Activated T-helper 1 cell treated with anti-CD3 and anti-CD28 coated beads, Interleukin-12 subunit alpha, Interleukin-12 subunit beta, Interleukin-2, Interleukin-4 antibody, amounts not matched to agents 30 ng/mL and 10 ng/mL and 1 ng/mL, durations not matched to agents 14 hours and 24 hours and 36 hours (primary cell): ENCODE data around the gene GOLGA8O. TPM values are rescaled to one million over a fixed set of nuclear protein-coding genes. Genes with fewer than 3 reads are reported as not detected.
"Not testable (repeated sequence)": the region's sequence is repeated elsewhere in the genome, so short reads cannot be mapped to it uniquely, and the experiment has no call there.

ENCODE experiments used
- DNase-seq: peaks from one replicate; pipeline ENCODE4 v3.0.0; 2021; ENCODE audit warnings: low spot score
- H3K27ac Mint-ChIP-seq: one replicate; pipeline ENCODE4 v1.8.0; 2021; ENCODE audit warnings: mild to moderate bottlenecking, mixed read lengths
- H3K27me3 Mint-ChIP-seq: one replicate; pipeline ENCODE4 v1.8.0; 2022; ENCODE audit warnings: mild to moderate bottlenecking, moderate library complexity, mixed read lengths; ENCODE audit not compliant: insufficient read depth
- H3K36me3 Mint-ChIP-seq: one replicate; pipeline ENCODE4 v1.8.0; 2021; ENCODE audit warnings: low read depth, mixed read lengths
- H3K4me1 Mint-ChIP-seq: one replicate; pipeline ENCODE4 v1.8.0; 2021; ENCODE audit warnings: low read depth, mixed read lengths
- H3K4me3 Mint-ChIP-seq: one replicate; pipeline ENCODE4 v1.8.0; 2021; ENCODE audit warnings: mild to moderate bottlenecking, moderate library complexity, mixed read lengths
- H3K9me3 Mint-ChIP-seq: one replicate; pipeline ENCODE4 v1.8.0; 2021; ENCODE audit warnings: mixed read lengths
- intact Hi-C: fragments of 100-400 bp; cut with micrococcal nuclease; formaldehyde crosslinking; loops from one replicate; pipeline ENCODE4 v1.15.1; 2024
- total RNA-seq: library from RNA; stranded (reverse); gene quantifications from 2 replicates; pipeline ENCODE4 v1.2.3, GENCODE V29; 2022

Gene GOLGA8O
- total RNA-seq, 1 donor from 2014 or later: 2.9 TPM

DNA sequence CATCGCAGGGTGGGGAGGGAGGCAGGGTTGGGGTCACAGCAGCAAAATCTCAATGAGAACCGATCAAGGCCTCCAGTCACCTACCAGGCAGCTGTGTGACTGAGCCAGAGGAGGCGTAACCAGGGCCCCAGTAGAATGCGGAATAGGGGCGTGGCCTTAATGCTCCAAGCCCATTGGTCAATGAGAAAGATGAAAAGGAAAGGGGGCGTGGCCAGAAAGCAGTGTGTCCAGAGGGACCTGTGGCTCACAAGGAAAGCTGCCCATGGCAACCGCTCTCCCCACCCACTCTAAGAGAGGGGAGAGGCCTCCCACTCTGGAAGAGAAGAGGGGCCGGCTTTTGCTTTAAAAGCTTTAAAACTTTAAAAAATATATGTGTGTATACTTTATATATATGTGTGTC, 52.2 kb downstream of the GOLGA8O start, which contains the start of gene GOLGA8K:
Gene GOLGA8K (minus strand): TSS at position 101 of the 400 bp plus-strand sequence. CDS start 98 bp downstream, at position 3.
- H3K4me1 Mint-ChIP-seq, H3K27ac Mint-ChIP-seq, H3K4me3 Mint-ChIP-seq, H3K27me3 Mint-ChIP-seq, H3K36me3 Mint-ChIP-seq, intact Hi-C loops, DNase-seq, H3K9me3 Mint-ChIP-seq: not testable (repeated sequence)

DNA sequence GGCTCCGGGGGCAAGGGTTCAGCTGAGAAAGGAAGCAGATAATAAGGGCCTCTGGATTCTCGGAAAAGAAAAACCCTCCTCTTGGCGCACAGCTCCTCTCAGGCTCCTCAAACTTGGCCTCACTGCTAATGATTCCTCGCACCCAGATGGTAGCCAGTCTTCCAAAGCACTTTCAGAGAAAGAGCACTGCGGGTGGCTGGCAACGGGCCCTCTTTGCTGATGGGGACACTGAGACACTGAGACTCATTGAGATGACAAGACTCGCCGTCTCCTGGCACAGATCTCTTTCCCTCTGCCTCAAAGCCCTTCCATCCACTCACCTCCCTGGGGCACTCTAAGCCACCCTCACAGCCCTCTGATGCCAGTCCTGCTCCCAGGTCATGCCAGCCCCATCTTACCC, 58.9 kb downstream of the GOLGA8O start:
- DNase-seq, H3K4me3 Mint-ChIP-seq, H3K36me3 Mint-ChIP-seq, H3K27ac Mint-ChIP-seq, H3K4me1 Mint-ChIP-seq, intact Hi-C loops, H3K27me3 Mint-ChIP-seq, H3K9me3 Mint-ChIP-seq: not testable (repeated sequence)

Other genes with a start within 250 kb of the GOLGA8O start
- gene GOLGA8K, start 52.3 kb downstream of the GOLGA8O start, total RNA-seq: 0.32 and 0.52 TPM in 2 replicates
- gene GOLGA8N, start 137.8 kb upstream of the GOLGA8O start, total RNA-seq: 6.2 and 7.7 TPM in 2 replicates
- gene ARHGAP11A, start 159.9 kb upstream of the GOLGA8O start, total RNA-seq: 90.2 and 96.4 TPM in 2 replicates
- gene SCG5, start 186.1 kb upstream of the GOLGA8O start, total RNA-seq: 1.6 and 2.6 TPM in 2 replicates